GM21786 (cell line): Measurements from ENCODE around the gene DNAJA4.

Experiments used
- ATAC-seq: cut with Tn5 transposase; IDR thresholded peaks from one replicate; pipeline ENCODE4 v1.9.1; 2021; ENCODE audit not compliant: unreplicated experiment

Gene DNAJA4

GRCh38 chr15:78313383-78313782, 49.0 kb downstream of the DNAJA4 start:
- ATAC-seq: no peak

GRCh38 chr15:78314181-78314581, 49.8 kb downstream of the DNAJA4 start:
- ATAC-seq: no peak

- no peak for ATAC-seq
These were observed 51.4 kb downstream of the DNAJA4 start for GRCh38 chr15:78315686-78316282.

- no peak for ATAC-seq
These were observed 52.1 kb downstream of the DNAJA4 start for GRCh38 chr15:78316283-78317083.

GRCh38 chr15:78317145-78317836, 52.9 kb downstream of the DNAJA4 start:
- ATAC-seq: no peak

GRCh38 chr15:78319588-78319987, 55.2 kb downstream of the DNAJA4 start:
- no peak for ATAC-seq

- ATAC-seq: no peak
These were observed 55.8 kb downstream of the DNAJA4 start for GRCh38 chr15:78320183-78320582.

GRCh38 chr15:78321041-78321570, 56.7 kb downstream of the DNAJA4 start:
- ATAC-seq: no peak

GRCh38 chr15:78321786-78322185, 57.4 kb downstream of the DNAJA4 start:
- ATAC-seq: no peak

GRCh38 chr15:78322243-78322642, 57.9 kb downstream of the DNAJA4 start:
- no peak for ATAC-seq

GRCh38 chr15:78322724-78323521, 58.6 kb downstream of the DNAJA4 start:
- ATAC-seq: no peak

GRCh38 chr15:78323693-78324092, 59.3 kb downstream of the DNAJA4 start:
- no peak for ATAC-seq

- ATAC-seq: no peak
These were observed 59.8 kb downstream of the DNAJA4 start for GRCh38 chr15:78324144-78324543.

- ATAC-seq: no peak
These were observed 60.9 kb downstream of the DNAJA4 start for GRCh38 chr15:78325092-78325843.

GRCh38 chr15:78327466-78327865, 63.1 kb downstream of the DNAJA4 start:
- no peak for ATAC-seq

GRCh38 chr15:78329625-78330024, 65.3 kb downstream of the DNAJA4 start:
- no peak for ATAC-seq
